NOMO-1 (cell line): ENCODE data around the gene BRMS1.
"Not testable (repeated sequence)": the region's sequence is repeated elsewhere in the genome, so short reads cannot be mapped to it uniquely, and the experiment has no call there.

Experiments used
- DNase-seq, 2 experiments: peaks; one replicate each; lab custom pipeline; 2025; ENCODE audit not compliant: unreplicated experiment in 2 of 2; lab: John Stamatoyannopoulos, UW

BRMS1 gene

DNA sequence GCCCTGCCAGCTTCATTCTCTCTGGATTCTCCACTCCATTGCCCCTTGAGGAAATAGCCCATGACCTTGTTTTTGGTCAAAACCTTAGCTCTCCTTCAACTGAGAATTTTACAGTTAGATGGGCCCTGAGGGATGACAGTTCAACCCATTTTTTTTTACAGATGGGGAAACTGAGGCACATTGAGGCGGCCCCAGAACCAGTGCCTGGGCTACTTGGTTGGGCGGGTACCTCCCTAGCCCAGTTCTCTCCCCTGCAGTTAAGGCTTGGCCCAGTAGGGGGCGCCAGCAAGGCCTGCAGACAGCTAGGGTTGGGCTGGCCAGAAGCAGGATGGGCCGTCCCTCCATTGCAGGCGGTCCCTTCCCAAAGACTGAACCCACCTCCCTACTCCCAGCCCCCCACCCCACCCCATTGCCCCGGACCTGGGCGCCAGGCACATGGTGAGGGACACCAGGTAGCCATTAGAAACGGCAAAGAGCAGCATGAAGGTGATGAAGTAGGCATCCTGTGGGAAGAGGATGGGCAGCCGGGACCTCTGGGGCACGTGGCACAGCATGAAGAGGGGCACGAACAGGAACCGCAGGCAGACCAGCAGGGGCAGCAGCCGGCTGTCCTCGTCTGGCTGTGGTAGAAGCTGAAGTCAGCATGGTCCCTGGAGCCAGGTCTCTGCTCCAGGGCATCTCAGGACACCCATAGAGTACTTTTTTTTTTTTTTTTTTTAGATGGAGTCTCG lies 19.1 kb upstream of the BRMS1 start:
- peak; percentile 32 to 38 for DNase-seq

DNA sequence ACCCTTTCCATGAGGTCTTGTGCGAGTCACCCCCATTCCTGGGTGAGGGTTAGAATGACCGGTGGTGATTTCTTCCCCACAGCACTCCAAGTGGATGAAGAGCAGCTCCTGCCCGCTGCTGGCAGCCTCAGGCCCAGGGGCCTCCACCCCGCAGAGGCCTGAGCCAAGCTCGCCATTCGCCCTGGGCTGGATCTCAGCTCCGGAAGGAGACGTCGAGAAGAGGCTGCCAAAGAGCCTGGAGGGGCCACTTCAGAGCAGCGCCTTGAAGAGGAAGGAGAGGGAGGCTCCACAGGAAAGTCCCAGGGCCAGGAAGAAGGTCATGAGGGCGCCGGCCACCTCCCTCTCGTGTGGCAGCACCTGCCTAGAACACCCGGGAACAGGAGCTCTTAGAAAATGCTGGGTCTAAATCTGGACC lies 18.3 kb upstream of the BRMS1 start:
- no peak for DNase-seq

DNA sequence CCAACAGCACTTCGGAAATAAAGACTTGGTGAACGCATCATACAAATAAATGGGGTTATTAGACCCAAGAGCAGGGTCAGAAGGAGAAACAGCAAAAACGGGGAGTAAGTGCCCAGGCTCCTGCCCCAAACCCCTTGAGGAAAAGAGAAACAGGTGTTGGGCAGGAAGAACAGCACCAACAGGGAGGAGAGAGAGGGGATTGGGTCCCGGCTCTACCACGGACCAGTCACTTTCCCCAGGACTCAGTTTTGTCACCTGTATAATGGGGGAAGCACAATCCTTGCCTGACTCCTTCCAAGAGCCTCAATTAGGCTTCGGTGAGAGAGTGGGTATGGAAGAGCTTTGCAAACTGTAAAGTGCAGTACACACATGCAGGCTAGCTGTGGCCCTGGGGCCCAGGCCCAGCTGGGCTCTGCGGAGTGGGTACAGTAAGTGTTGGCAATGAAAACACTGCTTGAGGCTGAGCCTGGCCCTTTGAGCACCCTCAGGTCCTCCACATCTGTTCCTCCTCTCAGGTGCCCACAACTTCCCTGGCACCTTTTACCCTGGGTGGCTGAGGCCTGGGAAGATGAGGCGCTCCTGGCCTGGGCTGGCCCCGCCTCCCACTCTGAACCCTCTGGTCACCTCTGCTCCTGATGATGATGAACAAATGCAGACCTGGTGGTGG lies 17.7 kb upstream of the BRMS1 start:
- DNase-seq = no peak

DNA sequence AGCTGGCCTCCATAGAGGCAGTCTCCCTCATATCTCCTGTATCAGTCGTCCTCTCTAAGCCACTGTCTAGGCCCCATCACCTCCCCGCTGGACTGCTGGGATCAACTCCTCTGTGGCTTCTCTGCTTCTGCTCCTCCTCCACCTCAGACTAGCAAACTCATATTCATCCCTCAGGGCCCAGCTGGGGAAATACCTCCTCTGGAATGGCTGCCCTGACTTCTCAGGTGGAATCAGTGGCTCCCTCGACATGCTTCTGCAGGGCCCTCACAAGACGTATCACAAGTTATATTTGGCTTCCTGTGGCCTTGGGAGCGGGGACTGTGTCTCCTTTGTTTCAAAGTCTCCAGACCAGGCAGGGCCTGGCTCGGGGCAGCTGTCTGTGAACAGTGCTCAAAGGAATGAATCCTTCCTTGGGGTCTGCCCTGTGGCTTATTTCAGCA lies 16.6 kb upstream of the BRMS1 start:
- no peak for DNase-seq

DNA sequence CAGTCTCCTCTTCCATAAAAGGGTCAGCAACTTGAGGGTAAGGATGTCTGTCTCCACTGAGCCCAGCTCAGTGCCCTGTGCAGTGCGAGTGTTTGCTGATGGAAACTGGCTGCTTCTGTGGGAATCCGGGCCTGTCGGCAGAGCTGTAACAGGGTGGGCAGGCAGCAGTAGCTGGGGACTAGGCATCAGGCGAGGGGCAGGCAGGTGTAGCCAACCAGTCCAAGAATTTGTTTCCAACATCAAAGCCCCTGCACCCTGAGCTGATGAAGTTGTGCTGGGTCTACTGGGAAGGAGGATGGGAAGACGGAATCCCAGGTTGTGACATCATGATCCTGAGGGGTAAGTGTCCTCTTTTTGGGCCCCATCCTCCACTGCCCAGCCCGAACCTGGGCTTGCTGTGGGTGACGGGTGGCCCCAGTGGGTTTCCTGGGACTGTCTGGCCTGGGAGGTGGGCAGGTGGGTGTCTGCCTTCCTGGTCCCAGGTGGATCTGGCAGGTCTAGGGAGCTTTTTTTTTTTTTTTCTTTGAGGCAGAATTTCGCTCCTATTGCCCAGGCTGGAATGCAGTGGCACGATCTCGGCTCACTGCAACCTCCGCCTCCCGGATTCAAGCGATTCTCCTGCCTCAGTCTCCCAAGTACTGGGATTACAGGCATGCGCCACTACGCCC lies 15.6 kb upstream of the BRMS1 start:
- no peak for DNase-seq

DNA sequence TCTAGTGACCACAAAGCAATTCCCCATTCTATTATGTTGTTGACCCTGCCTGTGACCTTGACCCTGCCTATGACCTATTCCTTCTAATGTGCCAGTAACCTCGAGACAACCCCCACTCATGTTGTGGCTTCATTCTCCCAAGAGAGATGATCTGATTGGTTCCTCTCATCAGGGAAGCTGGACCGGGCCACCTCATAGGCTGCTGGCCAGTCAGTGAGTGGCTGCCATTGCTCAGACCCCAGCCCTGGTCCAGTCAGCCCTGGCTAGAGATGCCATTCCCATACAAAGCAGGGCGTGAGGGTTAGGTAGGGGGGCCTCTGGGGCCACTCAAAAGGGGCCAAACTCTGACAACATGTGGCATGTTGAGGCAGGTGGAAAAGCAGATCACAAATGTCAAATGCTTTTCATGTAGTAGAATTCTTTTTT lies 14.8 kb upstream of the BRMS1 start:
- DNase-seq = no peak

DNA sequence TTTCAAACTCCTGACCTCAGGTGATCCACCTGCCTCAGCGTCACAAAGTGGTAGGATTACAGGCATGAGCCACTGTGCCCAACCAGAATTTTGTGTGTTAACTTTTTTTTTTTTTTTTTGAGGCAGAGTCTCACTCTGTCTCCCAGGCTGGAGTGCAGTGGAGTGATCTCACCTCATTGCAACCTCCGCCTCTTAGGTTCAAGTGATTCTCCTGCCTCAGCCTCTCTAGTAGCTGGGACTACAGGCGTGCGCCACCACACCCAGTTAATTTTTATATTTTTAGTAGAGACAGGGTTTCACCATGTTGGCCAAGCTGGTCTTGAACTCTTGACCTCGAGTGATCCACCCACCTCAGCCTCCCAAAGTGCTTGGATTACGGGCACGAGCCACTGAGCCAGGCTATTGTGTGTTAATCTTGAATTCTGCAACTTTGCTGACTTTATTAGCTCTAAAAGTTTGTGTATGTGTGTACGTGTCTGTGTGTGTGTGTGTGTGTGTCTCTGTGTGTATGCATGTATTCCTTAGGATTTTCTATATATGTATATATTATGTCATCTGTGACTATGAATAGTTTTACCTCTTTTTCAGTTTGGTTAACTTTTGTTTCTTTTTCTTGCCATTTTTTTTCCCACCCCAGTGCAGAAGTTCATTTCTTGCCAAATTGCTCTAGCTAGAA lies 5.8 kb upstream of the BRMS1 start:
- not testable (repeated sequence) for DNase-seq

DNA sequence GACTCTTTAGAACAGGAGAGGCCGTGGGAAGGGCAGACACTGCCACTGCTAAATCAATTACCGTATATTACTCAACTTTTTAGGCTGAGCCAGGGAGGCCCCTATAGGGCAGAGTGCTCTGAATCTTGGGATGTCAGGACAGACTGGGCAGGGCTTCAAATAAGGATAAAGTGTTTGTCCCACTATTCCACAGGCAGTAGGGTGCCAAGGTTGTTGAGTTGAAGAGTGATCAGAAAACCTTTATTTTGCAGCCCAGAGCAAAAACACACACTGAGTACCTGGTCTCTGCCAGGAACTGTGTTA lies 4.1 kb upstream of the BRMS1 start:
- DNase-seq = no peak

DNA sequence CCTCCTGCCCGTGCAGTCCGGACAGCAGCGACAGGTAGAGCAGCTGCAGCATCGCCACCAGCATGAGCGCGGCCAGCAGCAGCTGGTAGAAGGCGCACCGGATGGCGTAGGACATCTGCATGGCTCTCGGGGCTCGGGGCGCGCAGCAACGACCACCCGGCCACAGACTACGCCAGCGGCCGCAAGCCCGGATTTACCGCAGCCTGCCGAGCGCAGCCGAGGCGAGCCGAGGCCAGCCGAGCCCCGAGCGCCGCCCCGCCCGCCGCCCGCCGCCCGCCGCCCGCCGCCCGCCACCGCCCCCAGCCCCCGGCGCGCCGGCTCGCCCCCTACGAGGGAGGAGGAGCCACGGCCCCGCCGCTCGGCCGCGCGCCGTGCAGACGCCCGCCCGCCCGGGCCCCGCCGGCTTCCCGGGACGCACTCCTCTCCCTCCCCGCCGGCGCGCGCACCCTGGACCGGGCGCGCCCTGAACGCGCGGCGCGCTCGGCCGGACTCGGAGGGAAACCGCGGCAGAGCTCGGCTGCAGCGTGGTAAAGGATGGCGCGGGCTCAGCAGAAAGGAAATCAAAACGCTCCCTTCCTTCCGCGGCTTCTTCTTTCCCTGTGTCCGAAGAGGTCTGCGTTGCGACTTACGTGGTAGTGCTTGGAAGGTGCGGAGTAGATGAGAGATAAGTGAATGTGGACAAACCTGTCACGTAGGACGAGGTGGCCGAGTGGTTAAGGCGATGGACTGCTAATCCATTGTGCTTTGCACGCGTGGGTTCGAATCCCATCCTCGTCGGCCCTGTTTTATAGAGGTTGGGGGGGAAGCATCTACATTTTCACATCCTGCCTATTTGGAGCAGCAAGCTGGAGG lies 2.7 kb upstream of the BRMS1 start, which contains the start of gene B4GAT1:
Gene B4GAT1 (minus strand): TSS at position 205 of the 852 bp plus-strand sequence. CDS start 84 bp downstream, at position 121.
- DNase-seq = peak; percentile 67 to 72

DNA sequence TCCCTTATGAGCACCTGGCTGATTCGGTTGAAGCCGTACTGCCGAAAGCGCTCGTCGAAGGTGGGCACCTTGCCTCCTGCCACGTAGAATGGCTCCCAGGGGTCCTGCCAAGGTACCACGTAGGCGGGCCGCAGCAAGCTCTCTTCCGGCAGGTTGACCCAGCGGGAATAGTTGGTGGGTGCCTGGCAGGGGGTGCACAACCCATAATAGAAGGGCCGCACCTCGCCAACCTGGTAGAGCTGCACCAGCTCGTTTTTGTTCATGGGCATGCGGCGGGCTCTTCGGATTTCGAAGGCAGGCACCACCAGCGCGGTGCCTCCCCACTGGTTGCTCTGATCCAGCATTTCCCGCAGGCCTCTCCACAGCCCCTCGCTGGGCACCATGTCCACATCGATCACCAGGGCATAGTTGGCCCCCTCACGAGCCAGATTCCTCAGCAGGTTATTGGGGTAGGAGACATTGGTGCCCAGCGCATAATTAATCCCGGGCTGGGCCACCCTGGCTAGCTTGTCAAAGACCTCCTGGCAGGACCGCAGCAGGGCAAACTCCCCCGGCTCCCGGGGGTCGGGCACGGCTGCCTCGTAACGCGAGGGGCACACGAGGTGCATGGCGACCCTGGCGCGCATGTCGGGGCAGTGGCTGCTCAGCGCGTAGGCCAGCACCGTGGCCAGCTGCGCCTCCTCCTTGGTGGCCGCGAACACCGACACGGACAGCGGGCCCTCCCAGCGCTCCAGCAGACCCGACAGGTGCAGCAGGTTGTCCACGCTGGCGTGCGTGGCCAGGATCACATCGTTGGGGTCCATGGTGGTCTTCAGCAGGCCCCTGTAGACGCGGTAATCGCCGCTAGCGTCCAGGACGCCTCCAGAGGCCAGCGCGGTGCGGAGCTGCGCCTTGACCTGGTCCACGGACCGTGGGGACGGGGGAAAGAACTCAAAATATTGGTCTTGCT lies 1.8 kb upstream of the BRMS1 start:
- no peak for DNase-seq

DNA sequence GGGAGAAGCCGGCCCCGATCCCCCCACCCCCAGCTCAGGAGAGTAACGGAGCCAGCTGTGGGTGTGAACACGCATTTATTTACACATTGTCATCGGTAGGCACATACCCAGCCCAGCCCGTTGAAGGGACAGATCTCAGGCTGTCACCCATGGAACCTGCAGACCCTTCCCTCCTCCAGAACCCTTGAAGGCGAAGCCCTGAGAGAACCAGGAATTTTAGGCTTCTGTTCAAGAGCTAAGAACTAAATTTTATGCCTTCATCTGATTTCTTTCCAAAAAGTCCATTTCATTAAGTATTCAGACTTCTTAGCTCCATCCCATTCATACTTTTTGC lies 379 bp upstream of the BRMS1 start:
- DNase-seq = no peak

DNA sequence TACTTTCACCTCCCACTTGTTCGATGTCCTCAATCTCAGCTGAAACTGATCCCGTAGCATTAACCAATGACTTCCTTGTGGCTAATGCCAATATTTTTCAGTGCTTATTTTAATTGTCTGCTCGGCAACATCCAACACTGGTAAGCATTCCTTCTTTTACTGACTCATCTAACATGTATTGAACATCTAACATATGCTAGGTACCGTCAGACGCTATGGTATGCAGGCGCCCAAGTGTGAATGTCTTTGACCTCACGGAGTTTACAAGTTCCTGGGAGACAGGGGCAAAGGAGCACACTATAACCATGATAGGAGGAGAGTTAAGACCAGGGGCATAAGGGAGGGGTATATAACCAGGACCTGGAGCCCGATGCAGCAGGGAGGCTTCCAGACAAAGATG lies 1.7 kb downstream of the BRMS1 start:
- no peak for DNase-seq

DNA sequence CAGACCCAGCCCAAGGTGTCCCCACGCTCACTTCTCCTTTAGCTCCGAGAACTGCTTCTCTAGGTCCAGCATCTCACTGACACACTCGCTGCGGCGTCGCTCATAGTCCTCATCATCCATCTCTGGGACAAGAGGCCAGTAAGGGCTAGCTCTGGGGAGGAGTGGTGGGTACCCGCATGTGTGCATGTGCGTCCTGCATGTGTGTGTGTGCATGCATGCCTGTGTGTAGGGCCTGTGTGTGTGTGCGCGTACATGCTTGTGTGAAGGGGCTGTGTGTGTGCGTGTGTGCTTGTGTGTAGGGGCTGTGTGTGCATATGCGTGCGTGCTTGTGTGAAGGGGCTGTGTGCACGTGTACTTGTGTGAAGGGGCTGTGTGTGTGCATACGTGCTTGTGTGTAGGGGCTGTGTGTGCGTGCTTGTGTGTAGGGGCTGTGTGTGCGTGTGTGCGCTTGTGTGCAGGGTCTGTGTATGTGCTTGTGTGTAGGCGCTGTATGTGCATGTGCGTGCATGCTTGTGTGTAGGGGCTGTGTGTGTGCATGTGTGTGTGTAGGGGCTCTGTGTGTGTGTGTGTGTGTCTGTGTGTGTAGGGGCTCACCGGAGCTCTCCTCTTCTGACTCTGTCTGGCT lies 3.3 kb downstream of the BRMS1 start:
- DNase-seq = no peak

DNA sequence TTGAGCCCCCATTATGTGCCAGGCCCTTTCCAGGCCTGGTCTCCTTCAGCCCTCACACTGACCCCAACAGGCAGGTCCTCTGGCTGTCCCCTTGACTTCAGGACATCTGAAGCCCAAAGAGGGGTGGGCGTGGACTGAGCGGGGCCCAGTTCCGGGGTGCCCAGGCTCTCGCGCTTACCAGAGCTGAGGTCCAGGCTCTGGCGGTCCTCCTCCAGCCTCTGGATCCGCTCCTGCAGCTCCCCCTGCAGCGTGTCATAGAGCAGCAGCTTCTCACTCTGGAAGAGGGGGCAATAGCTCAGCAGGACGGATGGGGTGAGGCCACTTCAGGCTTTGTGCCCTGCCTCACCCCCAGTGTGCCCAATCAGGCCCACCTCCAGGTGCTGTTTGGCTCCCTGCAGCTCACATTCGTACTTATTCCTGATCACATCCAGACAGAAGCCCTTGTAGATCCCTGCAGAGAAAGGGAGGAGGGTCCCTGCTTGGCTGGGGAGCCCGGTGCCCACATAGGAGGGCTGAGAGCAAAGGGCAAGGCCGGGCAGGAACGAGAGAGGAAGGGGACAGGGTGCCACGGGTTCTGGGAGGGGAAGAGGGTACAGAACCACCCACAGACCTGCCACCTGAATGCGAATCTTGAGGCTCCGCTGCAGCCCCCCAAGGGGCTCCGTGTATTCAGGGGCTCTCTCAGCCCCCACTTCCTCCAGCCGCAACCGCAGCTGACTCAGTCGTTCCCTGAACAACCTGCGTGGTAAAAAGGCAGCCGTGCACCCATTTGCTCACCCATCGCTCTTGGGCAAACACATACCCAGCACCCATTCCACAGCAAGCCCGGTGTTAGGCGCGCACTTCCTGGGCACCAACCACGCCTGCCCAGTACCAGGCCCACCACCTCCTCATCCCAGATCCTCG lies 4.1 kb downstream of the BRMS1 start:
- no peak for DNase-seq

DNA sequence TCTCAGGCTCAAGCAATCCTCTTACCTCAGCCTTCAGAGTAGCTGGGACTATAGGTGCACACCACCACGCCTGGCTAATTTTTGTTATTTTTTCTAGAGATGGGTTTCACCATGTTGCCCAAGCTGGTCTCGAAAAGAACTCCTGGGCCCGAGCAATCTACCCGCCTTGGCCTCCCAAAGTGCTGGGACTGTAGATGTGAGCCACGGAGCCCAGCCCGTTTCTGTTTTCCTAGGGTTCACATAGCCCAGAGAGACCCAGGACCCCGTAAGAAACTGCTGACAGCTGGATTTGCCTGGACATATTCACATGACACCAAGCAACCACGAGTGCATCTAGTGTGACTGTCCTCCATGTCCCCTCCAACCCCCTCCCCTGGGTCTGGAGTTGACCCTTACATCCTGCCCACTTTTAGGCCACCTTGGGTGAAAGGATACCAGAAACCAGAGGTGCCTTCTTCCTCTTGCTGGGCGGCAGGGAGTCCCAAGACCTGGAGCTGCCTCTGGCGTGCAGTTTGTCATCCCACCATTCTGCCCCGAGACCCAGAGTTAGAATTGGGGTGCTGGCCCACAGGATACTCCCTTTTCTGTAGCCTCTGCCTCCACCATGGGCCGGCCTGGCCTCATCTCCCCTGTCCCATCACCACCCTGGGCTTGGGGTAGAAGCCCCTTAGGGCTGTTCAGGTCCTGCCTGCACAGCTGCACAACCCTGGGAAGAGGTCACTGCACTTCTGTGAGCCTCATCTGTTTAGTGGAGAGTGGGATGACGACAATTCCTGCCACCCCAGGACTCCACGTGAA lies 5.0 kb downstream of the BRMS1 start:
- no peak for DNase-seq

DNA sequence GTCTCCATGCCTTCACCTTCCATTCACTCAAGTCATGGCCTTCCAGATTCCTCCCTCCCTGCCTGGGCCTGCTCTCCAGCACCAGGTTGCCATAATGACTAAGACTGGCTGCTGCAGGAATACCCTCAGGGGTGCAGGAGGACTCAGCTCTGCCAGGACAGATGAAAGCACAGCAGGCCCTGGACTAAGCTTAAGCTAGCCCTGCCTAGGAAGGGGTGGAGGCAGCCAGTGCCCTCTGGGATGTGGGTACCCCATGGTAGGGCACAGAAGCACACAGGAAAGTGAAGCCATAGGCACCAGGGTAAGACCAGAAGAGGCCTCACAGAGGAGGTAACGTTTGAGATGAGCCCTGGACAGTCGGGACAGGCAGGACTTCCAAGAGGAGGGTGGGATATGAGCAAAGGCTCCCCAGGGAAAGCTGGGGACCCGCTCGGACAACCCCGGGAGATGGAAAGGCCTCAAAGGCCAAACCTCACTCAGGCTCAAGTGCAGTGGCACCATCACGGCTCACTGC lies 5.7 kb downstream of the BRMS1 start:
- no peak for DNase-seq
